GM21717 (cell line): ENCODE data around the gene SLC9B2.

Source experiments
- ATAC-seq: cut with Tn5 transposase; IDR thresholded peaks from one replicate; pipeline ENCODE4 v1.9.1; 2021; ENCODE audit warnings: mild to moderate bottlenecking, moderate library complexity; ENCODE audit not compliant: unreplicated experiment

The SLC9B2 gene

GRCh38 chr4:103076747-103077347 is at the start of gene SLC9B2:
TSS of gene SLC9B2 (minus strand) at chr4:103076761. CDS start at chr4:103067550, 9,211 bp downstream.
- peak; percentile 50 for ATAC-seq

GRCh38 chr4:103126126-103126525 is 49.6 kb upstream of the SLC9B2 start:
- no peak for ATAC-seq

GRCh38 chr4:103123114-103123513 is 46.6 kb upstream of the SLC9B2 start:
- ATAC-seq: no peak

GRCh38 chr4:103118166-103118565 is 41.6 kb upstream of the SLC9B2 start:
- no peak for ATAC-seq

GRCh38 chr4:103111598-103111997 is 35.0 kb upstream of the SLC9B2 start:
- no peak for ATAC-seq

GRCh38 chr4:103108542-103108941 is 32.0 kb upstream of the SLC9B2 start:
- no peak for ATAC-seq

GRCh38 chr4:103105558-103106356 is 29.2 kb upstream of the SLC9B2 start:
- no peak for ATAC-seq

GRCh38 chr4:103104886-103105285 is 28.3 kb upstream of the SLC9B2 start:
- ATAC-seq: no peak

- ATAC-seq: no peak
Observed at GRCh38 chr4:103100691-103101090, 24.1 kb upstream of the SLC9B2 start.

GRCh38 chr4:103099691-103100392 is 23.3 kb upstream of the SLC9B2 start, which contains the start of gene BDH2:
TSS of gene BDH2 (minus strand) at chr4:103099834. CDS start at chr4:103096254, 3,580 bp downstream.
- ATAC-seq: peak; percentile 98

GRCh38 chr4:103098756-103099440 is 22.3 kb upstream of the SLC9B2 start:
- no peak for ATAC-seq

- no peak for ATAC-seq
Observed at GRCh38 chr4:103098341-103098740, 21.8 kb upstream of the SLC9B2 start.

GRCh38 chr4:103097112-103097511 is 20.6 kb upstream of the SLC9B2 start:
- ATAC-seq: no peak

- no peak for ATAC-seq
Observed at GRCh38 chr4:103095080-103095479, 18.5 kb upstream of the SLC9B2 start.

GRCh38 chr4:103092245-103092644 is 15.7 kb upstream of the SLC9B2 start:
- ATAC-seq: no peak

- ATAC-seq: peak; percentile 72
Observed at GRCh38 chr4:103091601-103092223, 15.2 kb upstream of the SLC9B2 start.

- no peak for ATAC-seq
Observed at GRCh38 chr4:103089481-103089880, 12.9 kb upstream of the SLC9B2 start.

- ATAC-seq: no peak
Observed at GRCh38 chr4:103086551-103086950, 10.0 kb upstream of the SLC9B2 start.

- no peak for ATAC-seq
Observed at GRCh38 chr4:103085555-103086196, 9.1 kb upstream of the SLC9B2 start.

- ATAC-seq: no peak
Observed at GRCh38 chr4:103079621-103080020, 3.1 kb upstream of the SLC9B2 start.
